HG03520 (cell line): ENCODE data around the gene PHACTR4.
A peak's percentile ranks its signal among the peaks of the same experiment; 100 is the strongest.
"Not testable (repeated sequence)": the region's sequence is repeated elsewhere in the genome, so short reads cannot be mapped to it uniquely, and the experiment has no call there.

ENCODE experiments used
- ATAC-seq: cut with Tn5 transposase; IDR thresholded peaks from one replicate; pipeline ENCODE4 v1.9.1; 2021; ENCODE audit warnings: mild to moderate bottlenecking, moderate library complexity; ENCODE audit not compliant: unreplicated experiment

Gene PHACTR4

GRCh38 chr1:28369371-28370238, at the start of gene PHACTR4:
Gene PHACTR4, plus strand, starts transcription at chr1:28369740. Its CDS starts 37,708 bp downstream, at chr1:28407448.
- ATAC-seq = peak; percentile 76

DNA sequence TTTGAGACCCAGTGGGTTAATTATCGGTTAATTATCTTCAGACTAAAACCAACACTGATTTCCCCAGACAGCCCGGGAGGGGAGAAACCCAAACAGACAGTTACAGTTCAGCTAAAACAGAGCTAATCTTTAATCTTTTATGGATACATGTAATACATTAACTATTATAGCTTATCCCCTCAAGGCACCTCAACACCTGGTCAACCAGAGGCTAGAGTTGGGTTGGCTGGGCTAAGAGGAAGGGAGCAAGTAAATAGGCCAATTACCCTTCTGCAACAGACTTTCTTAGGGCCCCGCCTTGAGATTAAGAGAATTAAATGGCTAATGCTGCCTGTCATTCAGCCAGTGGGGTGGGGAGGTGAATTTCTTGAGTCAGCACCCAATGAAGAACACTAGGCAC, 47.3 kb upstream of the PHACTR4 start:
- ATAC-seq = no peak

GRCh38 chr1:28323720-28324119, 45.8 kb upstream of the PHACTR4 start:
- ATAC-seq = no peak

DNA sequence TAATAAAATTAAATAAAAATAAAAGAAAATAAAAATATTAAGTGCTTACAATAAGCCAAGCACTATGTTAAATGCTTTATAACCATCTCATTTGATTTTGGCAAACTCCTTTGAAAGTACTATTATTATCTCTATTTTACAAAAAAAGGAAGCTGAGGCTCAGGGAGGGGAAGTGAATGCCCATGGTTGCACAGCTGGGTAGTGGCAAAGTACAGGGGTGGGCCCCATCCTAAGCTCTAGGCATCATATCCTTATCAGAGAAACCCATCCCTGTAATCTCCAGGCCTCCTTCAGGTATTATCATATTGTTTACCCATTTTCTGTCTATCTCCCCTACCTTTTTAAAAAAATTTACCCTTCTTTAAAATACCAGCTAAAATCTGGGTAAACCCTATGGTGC, 43.0 kb upstream of the PHACTR4 start:
- no peak for ATAC-seq

- no peak for ATAC-seq
Observed at GRCh38 chr1:28326984-28327383, 42.6 kb upstream of the PHACTR4 start.

DNA sequence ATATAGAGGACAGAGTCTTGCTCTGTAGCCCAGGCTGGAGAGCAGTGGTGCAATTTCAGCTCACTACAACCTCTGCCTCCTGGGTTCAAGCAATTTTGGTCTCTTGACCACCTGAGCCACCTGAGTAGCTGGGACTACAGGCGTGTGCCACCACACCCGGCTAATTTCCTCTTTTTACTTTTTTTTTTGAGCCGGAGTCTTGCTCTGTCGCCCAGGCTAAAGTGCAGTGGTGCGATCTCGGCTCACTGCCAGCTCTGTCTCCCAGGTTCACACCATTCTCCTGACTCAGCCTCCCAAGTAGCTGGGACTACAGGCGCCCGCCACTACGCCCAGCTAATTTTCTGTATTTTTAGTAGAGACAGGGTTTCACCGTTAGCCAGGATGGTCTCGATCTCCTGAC, 42.1 kb upstream of the PHACTR4 start:
- not testable (repeated sequence) for ATAC-seq

- ATAC-seq = no peak
Observed at GRCh38 chr1:28328228-28328648, 41.3 kb upstream of the PHACTR4 start.

GRCh38 chr1:28329395-28330153, 40.0 kb upstream of the PHACTR4 start:
- ATAC-seq = no peak

DNA sequence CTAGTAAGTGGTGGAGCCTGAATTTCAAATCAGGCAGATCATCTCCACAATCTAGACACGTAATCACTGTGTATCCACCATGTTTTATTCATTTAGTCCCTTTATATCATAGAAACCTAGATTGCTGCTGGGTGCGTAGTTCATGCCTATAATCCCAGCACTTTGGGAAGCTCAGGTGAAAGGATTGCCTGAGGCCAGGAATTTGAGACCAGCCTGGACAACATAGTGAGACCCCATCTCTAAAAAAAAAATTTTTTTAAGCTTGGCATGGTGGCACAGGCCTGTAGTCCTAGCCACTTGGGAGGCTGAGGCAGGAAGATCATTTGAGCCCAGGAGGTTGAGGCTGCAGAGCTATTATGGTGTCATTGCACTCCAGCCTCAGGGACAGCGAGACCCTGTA, 30.6 kb upstream of the PHACTR4 start:
- no peak for ATAC-seq

DNA sequence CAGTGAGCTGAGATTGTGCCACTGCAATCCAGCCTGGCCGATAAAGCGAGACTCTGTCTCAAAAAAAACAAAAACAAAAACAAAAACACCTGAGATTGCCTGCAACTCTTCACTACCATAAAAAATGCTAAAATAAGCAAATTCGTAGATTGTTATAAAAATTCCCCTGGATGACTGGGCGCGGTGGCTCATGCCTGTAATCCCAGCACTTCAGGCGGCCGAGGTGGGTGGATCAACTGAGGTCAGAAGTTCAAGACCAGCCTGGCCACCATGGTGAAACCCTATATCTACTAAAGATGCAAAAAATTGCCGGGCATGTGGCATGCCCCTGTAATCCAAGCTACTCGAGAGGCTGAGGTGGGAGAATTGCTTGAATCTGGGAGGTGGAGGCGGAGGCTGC, 30.0 kb upstream of the PHACTR4 start:
- no peak for ATAC-seq

DNA sequence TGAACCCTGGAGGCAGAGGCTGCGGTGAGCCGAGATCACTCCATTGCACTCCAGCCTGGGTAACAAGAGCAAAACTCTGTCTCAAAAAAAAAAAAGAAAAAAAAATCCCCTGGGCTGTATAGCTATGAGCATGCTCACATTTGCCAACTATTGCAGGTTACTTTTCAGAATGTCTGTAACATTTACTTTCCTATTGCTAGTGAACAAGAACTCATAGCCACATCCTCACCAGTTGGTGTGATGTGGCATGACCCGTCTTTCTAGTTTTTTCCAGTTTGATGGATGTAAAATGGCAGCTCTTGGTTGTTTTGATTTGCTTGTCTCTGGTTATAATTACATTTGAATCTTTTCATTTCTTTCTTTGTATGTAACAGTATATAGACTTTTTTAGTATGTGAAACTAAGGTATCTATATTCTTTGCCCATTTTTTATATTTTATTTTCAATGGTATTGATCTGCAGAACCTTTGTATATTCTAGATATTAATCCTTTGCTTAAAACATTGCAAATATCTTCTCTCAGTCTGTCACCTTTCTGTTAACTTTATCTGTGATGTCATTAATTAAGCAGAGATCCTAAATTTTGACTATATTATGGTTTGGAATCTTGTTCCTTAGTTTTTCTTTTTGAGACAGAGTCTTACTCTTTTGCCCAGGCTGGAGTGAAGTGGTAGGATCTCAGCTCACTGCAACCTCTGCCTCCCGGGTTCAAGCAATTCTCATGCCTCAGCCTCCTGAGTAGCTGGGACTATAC, 29.1 kb upstream of the PHACTR4 start:
- ATAC-seq = no peak

DNA sequence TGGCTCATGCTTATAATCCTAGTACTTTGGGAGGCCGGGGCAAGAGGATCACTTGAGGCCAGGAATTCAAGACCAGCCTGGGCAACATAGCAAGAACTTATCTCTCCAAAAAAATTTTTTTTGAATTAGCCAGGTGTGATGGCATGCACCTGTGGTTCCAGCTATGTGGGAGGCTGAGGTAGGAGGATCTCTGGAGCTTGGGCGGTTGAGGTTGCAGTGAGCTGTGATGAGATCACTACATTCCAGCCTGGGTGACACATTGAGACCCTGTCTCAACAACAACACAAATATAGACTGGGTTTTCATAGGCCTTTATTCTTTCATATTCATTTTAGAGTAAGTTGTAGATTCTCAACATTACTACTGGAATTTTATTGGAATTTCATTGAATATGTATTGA, 27.9 kb upstream of the PHACTR4 start:
- no peak for ATAC-seq

DNA sequence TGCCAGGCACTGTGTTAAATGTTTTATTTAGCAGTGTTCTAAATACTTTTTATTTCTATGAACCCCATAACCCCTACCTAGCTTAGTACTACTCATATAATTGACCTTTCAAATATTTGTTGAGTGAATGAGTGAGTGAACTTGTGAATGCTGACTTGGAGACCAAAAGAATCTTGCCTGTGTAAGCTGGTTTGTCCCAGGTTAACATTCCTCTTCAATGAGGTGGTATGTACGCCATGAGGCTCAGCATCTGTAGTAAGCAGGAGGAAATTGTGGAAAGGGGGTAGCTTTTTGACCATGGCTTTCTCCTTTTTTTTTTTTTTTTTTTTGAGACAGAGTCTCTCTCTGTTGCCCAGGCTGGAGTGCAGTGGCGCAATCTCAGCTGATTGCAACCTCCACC, 26.1 kb upstream of the PHACTR4 start:
- ATAC-seq = no peak

DNA sequence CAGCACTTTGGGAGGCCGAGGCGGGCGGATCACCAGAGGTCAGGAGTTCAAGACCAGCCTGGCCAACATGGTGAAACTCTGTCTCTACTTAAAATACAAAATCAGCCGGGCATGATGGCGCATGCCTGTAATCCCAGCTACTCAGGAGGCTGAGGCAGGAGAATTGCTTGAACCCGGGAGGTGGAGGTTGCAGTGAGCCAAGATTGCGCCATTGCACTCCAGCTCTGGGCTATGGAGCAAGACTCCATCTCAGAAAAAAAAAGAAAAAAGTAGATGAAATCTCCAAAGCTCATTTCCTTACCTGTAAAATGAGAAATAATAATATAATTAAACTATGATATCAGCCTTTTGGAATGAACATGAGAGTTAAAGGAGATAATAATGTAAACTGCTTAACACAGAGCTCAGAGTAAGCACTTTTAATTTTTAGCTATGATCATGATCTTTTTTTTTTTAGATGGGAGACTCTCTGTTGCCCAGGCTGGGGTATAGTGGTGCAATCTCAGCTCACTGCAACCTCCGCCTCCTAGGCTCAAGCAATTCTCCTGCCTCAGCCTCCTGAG, 16.2 kb upstream of the PHACTR4 start:
- not testable (repeated sequence) for ATAC-seq

- ATAC-seq = no peak
Observed at GRCh38 chr1:28354121-28354520, 15.4 kb upstream of the PHACTR4 start.

GRCh38 chr1:28358716-28359115, 10.8 kb upstream of the PHACTR4 start:
- ATAC-seq = no peak

DNA sequence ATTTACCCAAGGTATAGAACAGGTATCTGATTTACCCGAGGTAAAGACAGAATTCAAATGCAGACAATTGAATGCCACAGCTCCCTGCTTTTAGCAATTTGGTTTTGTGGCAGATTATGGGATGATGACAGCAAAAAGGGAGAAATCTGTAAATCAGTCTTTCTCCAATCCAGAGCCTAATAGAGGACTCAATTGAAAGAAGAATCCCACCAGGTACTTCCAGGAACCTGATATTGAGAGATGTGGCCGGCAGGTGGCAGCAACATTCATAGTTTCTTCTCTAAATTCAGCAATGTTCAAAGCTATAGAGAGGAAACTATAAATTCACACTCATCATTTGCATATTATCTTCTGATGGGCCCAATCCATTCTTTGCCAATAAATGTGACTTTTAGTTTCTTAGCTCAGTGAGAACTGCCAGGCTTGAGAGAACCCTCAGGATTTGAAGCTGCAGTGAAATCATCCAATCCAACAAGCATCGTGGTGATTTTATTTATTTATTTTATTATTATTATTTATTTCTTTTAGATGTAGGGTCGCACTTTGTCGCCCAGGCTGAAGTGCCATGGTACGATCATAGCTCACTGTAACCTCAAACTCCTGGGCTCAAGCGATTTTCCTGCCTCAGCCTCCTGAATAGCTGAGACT, 9.8 kb upstream of the PHACTR4 start:
- no peak for ATAC-seq

GRCh38 chr1:28364888-28365287, 4.7 kb upstream of the PHACTR4 start:
- no peak for ATAC-seq

DNA sequence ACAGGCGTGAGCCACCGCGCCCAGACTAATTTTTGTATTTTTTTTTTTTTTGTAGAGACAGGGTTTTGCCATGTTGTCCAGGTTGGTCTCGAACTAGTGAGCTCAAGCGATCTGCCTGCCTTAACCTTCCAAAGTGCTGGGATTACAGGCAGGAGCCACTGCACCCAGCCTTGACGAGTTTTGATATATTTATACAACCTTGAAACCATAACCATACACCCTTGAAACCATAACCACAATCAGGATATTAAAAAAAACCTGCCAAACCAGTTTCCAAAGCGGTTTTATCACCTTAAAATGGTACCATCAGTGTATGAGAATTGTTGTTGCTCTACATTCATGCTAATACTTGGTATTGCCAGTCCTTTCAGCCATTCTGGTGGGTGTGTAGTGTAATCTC, 3.7 kb upstream of the PHACTR4 start:
- ATAC-seq = no peak

DNA sequence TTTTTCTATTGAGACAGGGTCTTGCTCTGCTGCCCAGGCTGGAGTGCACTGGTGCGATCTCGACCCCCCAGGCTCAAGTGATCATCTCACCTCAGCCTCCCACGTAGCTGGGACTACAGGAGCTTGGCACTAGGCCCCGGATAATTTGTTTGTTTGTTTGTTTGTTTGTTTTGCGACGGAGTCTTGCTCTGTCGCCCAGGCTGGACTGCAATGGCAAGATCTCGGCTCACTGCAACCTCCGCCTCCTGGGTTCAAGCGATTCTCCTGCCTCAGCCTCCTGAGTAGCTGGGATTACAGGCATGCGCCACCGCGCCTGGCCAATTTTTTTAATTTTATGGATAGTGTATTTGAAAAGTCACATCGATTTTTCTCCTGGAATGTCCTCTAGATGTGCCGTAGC, 932 bp upstream of the PHACTR4 start:
- not testable (repeated sequence) for ATAC-seq
